HG02970 (cell line): ENCODE measurements around the gene EPB41.
"Not testable (repeated sequence)": the region's sequence is repeated elsewhere in the genome, so short reads cannot be mapped to it uniquely, and the experiment has no call there.

Source experiments
- ATAC-seq: cut with Tn5 transposase; IDR thresholded peaks from one replicate; pipeline ENCODE4 v1.9.1; 2021; ENCODE audit warnings: mild to moderate bottlenecking, moderate library complexity, moderate number of reproducible peaks; ENCODE audit not compliant: unreplicated experiment, low FRiP score

The EPB41 gene

GRCh38 chr1:28914228-28915030, at the start of gene EPB41:
Gene EPB41 (plus strand): TSS chr1:28914569. CDS start chr1:28987438, 72,869 bp downstream.
- peak; percentile 74 for ATAC-seq

DNA sequence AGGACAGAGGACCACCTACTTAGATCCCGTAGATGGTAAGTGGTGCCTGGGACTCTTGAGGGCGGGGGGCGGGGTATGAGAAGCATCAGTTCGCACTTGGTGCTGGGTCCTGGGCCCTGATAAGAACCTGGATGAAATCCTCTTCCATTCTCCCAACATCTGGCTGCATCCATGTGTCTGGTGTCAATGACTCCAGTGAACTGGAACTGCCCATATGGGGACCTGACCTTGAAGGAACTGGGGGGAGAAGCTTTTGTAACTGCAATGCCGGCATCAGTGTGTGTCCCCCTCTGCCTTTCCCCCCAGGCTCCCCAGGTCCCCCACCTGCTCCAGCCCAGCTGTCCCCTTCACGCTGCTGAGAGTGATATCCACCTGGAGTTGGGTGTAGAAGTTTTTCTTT, 49.7 kb upstream of the EPB41 start:
- ATAC-seq, result no peak

- ATAC-seq, result no peak
Measured at GRCh38 chr1:28865997-28866650, 48.2 kb upstream of the EPB41 start.

GRCh38 chr1:28867850-28868249, 46.5 kb upstream of the EPB41 start:
- ATAC-seq, result no peak

GRCh38 chr1:28869952-28870351, 44.4 kb upstream of the EPB41 start:
- no peak for ATAC-seq

DNA sequence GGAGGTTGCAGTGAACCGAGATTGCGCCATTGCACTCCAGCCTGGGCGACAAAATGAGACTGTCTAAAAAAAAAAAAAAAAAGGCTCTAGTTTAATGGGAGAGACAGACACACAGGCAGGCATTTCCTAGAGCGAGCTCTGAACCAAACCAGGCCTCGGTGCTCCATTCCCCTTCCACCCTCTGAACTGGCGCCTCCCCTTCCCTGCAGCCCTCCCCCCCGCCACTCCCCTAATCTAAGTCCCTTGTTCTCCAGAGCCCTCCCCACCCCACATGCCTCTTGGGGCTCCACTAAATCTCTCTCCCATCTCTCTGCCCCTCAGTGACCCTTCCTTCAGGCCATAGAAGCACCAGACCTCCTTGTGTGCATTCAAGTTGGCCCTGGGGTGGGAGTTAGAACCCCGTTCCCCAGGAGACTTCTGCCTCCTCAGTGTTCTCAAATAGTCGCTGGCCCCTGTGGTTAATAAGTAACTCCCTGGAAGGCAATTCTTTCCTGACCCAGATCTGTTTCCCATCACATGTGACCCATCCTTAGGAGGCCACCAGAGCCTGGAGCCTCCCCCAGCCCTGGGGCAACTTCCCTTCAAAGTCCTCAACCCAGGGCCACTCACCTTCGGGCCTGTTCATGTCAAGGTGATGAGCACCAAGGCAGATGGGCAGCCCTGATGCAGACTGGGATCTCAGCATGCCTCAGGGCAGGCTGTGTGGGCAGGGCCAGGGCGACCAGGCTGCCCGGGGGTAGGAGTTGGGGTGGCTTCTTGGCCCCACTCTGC, 42.6 kb upstream of the EPB41 start:
- no peak for ATAC-seq

DNA sequence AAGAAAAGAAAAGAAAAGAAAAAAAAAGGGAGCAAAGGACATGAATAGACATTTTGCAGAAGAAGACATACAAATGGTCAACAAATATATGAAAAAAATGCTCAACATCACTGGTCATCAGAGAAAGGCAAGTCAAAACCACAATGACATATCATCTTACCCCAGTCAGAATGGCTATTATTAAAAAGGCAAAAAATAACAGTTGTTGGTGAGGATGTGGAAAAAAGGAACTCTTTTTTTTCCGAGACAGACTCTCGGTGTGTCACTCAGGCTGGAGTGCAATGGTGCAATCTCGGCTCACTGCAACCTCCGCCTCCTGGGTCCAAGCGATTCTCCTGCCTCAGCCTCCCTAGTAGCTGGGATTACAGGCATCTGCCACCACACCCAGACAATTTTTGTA, 39.2 kb upstream of the EPB41 start:
- not testable (repeated sequence) for ATAC-seq

DNA sequence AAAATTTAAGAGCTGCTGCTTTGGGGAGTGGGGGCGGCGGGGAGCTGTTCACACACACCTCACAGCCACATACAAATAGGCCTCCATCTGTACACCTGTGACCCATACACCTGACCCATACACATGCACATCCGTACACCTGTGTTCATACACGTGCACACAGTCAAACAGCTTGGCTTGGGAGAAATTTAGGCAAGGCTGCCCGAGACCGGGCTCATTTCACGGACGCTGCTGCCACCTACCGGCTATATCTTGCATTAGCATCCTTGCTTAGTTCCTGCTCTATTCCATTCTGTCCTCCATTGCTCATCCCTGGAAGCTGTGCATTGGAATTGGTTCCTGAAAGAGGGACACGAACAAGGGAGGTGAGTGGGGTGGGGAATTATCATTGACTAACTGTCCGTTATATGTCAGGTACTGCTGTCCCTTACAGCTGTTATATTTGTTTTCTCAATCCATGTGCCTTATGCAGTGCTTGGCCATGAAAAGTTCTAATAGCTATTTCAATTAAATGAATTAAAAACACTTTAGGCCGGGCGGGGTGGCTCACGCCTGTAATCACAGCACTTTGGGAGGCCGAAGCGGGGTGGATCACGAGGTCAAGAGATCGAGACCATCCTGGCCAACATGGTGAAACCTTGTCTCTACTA, 37.1 kb upstream of the EPB41 start:
- ATAC-seq, result no peak

GRCh38 chr1:28878796-28879195, 35.6 kb upstream of the EPB41 start:
- no peak for ATAC-seq

DNA sequence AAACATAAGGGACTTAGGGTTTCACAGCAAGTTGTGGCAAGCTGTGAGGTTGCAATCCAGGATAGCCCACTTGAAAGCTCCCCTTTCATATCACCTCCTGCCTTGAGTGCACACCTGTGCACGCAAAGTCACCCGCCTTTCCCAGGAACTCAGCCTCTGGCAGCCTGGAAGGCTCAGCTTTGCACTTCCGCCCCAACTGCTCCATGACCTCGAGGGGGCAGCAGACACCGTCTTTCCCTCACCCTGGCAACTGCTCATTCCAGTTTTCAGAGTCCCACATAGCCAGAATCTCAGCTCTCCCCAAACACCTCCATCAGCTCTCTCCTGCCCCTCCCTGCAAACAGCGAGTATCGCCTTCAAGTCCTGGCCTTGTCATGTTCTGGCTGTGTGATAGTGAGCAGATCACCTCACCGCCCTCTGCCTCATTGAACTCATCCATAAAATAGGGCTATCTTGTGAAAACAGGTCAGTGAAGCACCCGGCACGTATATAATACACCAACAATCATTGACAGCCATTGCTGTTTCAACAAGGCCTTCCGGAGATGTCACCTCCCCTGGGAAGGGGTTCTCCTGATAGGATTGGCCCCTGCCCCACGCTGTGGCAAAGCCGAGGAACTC, 32.2 kb upstream of the EPB41 start:
- ATAC-seq, result no peak

GRCh38 chr1:28883242-28883616, 31.1 kb upstream of the EPB41 start:
- no peak for ATAC-seq

GRCh38 chr1:28885472-28885877, 28.9 kb upstream of the EPB41 start:
- no peak for ATAC-seq

- no peak for ATAC-seq
Measured at GRCh38 chr1:28885977-28886730, 28.2 kb upstream of the EPB41 start.

DNA sequence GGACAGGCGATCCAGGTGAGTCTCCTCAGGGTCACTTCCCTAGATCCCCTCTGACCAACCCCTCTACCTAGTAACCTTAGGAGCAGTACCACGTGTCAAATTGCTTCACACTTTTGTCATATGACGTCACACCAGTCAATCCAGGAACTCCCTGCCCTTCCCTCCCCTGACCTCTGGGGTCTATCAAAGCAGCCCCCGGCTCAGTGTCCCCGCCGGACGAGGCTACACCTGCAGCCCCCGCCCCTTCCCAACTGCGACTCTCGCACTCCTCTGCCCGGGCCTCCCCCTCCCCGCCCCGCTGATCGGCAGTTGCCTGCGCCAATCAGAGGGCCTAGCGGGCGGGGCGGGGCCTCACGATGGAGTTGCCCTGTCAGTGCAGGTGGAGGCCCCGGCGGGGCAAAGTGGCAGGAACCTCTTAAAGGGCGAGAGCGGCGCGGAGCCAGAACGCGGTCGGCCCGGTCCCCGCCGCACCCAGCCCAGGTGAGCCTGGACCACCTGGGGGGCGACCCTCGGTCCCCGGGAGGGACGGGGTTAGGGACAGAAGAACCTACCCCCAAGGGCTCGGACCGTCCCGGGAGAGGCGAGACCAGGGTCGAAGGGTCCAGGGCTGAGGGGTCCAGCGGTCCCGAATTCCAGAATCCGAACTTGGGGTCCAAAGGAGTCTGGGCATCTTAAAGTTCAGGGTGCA, 27.5 kb upstream of the EPB41 start:
- ATAC-seq, result peak; percentile 48

- ATAC-seq, result no peak
Measured at GRCh38 chr1:28887419-28887834, 26.9 kb upstream of the EPB41 start.

DNA sequence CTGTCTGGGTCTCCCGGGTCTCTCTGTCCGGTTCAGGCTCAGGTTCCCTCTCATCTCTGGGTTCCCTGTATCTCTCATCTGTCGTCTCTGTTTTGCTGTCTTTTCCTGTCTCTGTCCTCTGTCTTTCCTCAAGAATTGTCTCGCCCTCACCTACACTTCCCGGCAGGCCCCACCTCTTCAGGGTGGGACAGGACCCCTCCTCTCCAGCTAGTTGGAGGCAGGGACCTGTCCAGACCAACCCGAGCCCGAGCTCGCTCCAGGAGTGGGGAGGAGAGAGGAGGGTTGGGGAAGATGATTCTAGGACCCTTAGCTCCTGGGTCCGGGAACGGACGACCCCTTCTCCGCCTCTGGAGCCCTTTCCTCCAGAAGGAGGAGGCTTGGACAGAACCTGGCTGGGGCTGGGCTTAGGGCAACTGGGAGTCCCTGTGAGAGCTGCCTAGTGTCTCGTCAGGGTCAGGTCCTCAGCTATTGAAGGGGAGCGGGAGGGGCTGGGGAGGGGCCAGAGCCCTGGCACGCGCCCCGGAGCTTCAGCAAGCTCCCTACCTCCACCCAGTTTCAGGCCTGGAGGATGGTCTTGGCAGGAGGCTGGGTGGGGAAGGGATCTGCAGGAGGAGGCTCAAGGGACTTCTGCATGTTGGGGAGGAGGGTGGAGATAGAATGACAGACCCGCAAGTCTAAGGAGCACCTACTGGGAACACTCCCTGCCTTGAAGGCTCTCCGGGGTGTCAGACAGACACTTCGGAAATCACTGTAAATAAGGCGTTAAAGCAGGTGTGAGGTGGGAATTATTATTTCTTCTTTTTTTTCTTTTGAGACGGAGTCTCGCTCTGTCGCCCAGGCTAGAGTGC, 26.3 kb upstream of the EPB41 start:
- no peak for ATAC-seq

DNA sequence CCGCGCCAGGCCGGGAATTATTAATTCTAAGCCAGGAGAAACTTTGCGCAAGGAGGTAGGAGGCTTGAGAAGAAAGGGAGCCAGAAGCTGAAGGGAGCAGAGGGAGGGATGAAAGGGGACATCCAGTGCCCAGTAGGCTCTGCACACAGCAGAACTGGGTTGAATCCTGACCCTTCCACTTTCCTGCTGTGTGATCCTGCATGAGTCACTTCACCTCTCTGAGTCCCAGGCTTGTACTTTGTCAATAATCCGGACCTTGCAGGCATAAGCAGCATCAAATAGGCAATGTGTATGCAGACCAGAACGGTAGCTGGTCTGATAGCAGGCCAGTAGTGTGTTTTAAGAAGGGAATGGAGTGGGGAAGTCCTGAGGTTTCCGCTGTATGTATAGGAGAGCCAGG, 25.5 kb upstream of the EPB41 start:
- ATAC-seq, result no peak

DNA sequence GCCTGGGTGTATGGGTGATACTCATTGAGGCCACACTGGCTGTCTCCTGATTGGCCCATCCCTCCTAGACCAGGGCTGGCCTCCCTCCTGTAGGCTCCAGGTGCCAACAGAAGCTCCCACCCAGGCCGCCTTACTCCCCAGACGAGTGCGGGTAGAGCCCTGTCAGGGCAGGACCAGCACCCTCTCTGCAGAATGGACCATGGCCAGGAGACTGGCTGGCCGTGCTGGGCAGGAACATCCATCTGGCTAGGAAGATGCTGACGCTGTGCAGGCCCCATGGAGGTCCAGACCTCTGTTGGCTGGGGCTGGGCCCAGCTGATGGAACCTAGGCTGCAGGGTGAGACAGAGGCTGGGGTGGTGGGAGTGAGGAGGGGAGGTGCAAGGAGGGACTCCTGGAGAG, 25.0 kb upstream of the EPB41 start:
- no peak for ATAC-seq
